RWPE2 (cell line): ENCODE measurements around the gene ATG4D.
"Not testable (repeated sequence)": the region's sequence is repeated elsewhere in the genome, so short reads cannot be mapped to it uniquely, and the experiment has no call there.

Experiments used
- ATAC-seq: fragments of 200-7000 bp; cut with Tn5 transposase; 3 replicates; pipeline ENCODE4 v1.9.1; 2021; ENCODE audit warnings: low read depth
- DNase-seq: peaks from one replicate; pipeline ENCODE4 v3.0.0-alpha.2; 2020; ENCODE audit warnings: low spot score
- H3K27ac ChIP-seq: fragments of 450-650 bp; 2 replicates; pipeline ENCODE4 v1.5.1; 2017; ENCODE audit warnings: mild to moderate bottlenecking; ENCODE audit not compliant: poor library complexity, severe bottlenecking
- H3K27me3 ChIP-seq: fragments of 250-450 bp; sonication (Bioruptor Pico); 2 replicates; pipeline ENCODE4 v1.5.1; 2021; ENCODE audit warnings: mild to moderate bottlenecking, moderate library complexity; ENCODE audit not compliant: insufficient read depth, poor library complexity, severe bottlenecking
- H3K36me3 ChIP-seq: fragments of 250-450 bp; sonication (Bioruptor Pico); 2 replicates; pipeline ENCODE4 v1.5.1; 2020; ENCODE audit warnings: low read depth, mild to moderate bottlenecking, moderate library complexity
- H3K4me1 ChIP-seq: fragments of 250-450 bp; sonication (Bioruptor Pico); 2 replicates; pipeline ENCODE4 v1.5.1; 2021; ENCODE audit warnings: mild to moderate bottlenecking, moderate library complexity; ENCODE audit not compliant: insufficient read depth, poor library complexity, severe bottlenecking
- H3K4me3 ChIP-seq: fragments of 250-450 bp; sonication (Bioruptor Pico); 2 replicates; pipeline ENCODE4 v1.5.1; 2021; ENCODE audit warnings: mild to moderate bottlenecking, moderate library complexity; ENCODE audit not compliant: severe bottlenecking
- H3K9me3 ChIP-seq: fragments of 250-450 bp; sonication (Bioruptor Pico); 2 replicates; pipeline ENCODE4 v1.5.1; 2021; ENCODE audit warnings: mild to moderate bottlenecking, moderate library complexity; ENCODE audit not compliant: severe bottlenecking
- CTCF ChIP-seq: fragments of 450-650 bp; IDR thresholded peaks from one replicate; pipeline ENCODE4 v1.5.1; 2017; ENCODE audit warnings: mild to moderate bottlenecking, moderate library complexity; ENCODE audit not compliant: poor library complexity, severe bottlenecking

ATG4D gene

GRCh38 chr19:10566658-10567410 lies 23.1 kb downstream of the ATG4D start:
- DNase-seq (no peak), ATAC-seq (no peak)
- H3K27ac ChIP-seq = peak overlapping the region; percentile 80
- H3K9me3 ChIP-seq = no peaks in the 10 kb centered on the region
- no peak for TF ChIP-seq CTCF
- H3K4me3 ChIP-seq = peak overlapping the region; percentile 50
- peaks cover 19% of the 10 kb centered on the region for H3K36me3 ChIP-seq
- H3K27me3 ChIP-seq = no peaks in the 10 kb centered on the region
- H3K4me1 ChIP-seq = peaks cover 4% of the 10 kb centered on the region

GRCh38 chr19:10567656-10568055 lies 24.0 kb downstream of the ATG4D start:
- Histone ChIP-seq H3K27me3 (no peaks in the 10 kb centered on the region), H3K4me3 (peak overlapping the region; percentile 56), H3K27ac (peak overlapping the region; percentile 80), H3K36me3 (peaks cover 14% of the 10 kb centered on the region), H3K4me1 (peaks cover 4% of the 10 kb centered on the region), H3K9me3 (no peaks in the 10 kb centered on the region)
- no peak for TF ChIP-seq CTCF
- ATAC-seq (no peak), DNase-seq (no peak)

- peaks cover 8% of the 10 kb centered on the region for H3K36me3 ChIP-seq
- H3K4me1 ChIP-seq = peaks cover 4% of the 10 kb centered on the region
- peak; percentile 25 for ATAC-seq
- peak; percentile 73 for DNase-seq
- peak overlapping the region; percentile 80 for H3K27ac ChIP-seq
- no peak for TF ChIP-seq CTCF
- H3K9me3 ChIP-seq = no peaks in the 10 kb centered on the region
- H3K27me3 ChIP-seq = no peaks in the 10 kb centered on the region
- peak overlapping the region; percentile 56 for H3K4me3 ChIP-seq
Measured at GRCh38 chr19:10568062-10568825, 24.5 kb downstream of the ATG4D start.

- ATAC-seq = peak; percentile 89
Measured at GRCh38 chr19:10568826-10569651, 25.3 kb downstream of the ATG4D start, which contains the start of gene CDKN2D. Gene CDKN2D (minus strand): TSS chr19:10568979. CDS start chr19:10568653, 326 bp downstream.

GRCh38 chr19:10573793-10574192 lies 30.1 kb downstream of the ATG4D start:
- not testable (repeated sequence) for H3K4me3 ChIP-seq, H3K9me3 ChIP-seq, H3K4me1 ChIP-seq, DNase-seq, H3K27me3 ChIP-seq, ATAC-seq, H3K27ac ChIP-seq
- peaks cover 21% of the 10 kb centered on the region for H3K36me3 ChIP-seq

More at GRCh38 chr19:10568826-10569651, 25.3 kb downstream of the ATG4D start, which contains the start of gene CDKN2D:
- Histone ChIP-seq H3K27me3 (no peaks in the 10 kb centered on the region), H3K4me1 (peaks cover 4% of the 10 kb centered on the region), H3K36me3 (0 out of 2 replicates have a peak, but pooled peaks cover 3% of the 10 kb centered on the region), H3K9me3 (no peaks in the 10 kb centered on the region), H3K4me3 (peak within 1 kb of the TSS; percentile 56), H3K27ac (peak within 1 kb of the TSS; percentile 80)
- peak; percentile 99 for DNase-seq
- no peak for TF ChIP-seq CTCF
